Activated naive CD4-positive, alpha-beta T cell treated with anti-CD3 and anti-CD28 coated beads, Interleukin-2, amount 50 U/mL, for 16 hours (primary cell): ENCODE results near the gene NIPAL3.
A peak's percentile ranks its signal among the peaks of the same experiment; 100 is the strongest.
"Not testable (repeated sequence)": the region's sequence is repeated elsewhere in the genome, so short reads cannot be mapped to it uniquely, and the experiment has no call there.

Source experiments
- DNase-seq: peaks from one replicate; pipeline ENCODE4 v3.0.0-alpha.2; 2020

The NIPAL3 gene

GRCh38 chr1:24493785-24494184, 78.2 kb downstream of the NIPAL3 start:
- no peak for DNase-seq

- DNase-seq, result no peak
Measured at GRCh38 chr1:24498589-24498988, 83.0 kb downstream of the NIPAL3 start.

- no peak for DNase-seq
Measured at GRCh38 chr1:24500448-24501048, 84.9 kb downstream of the NIPAL3 start.

GRCh38 chr1:24501371-24502064, 85.9 kb downstream of the NIPAL3 start:
- no peak for DNase-seq

- DNase-seq, result peak; percentile 74
Measured at GRCh38 chr1:24502065-24502708, 86.6 kb downstream of the NIPAL3 start.

- DNase-seq, result peak; percentile 93
Measured at GRCh38 chr1:24502709-24503058, 87.1 kb downstream of the NIPAL3 start, which contains the start of gene RCAN3. Gene RCAN3 (plus strand): TSS chr1:24502836. CDS start chr1:24514373, 11,537 bp downstream.

GRCh38 chr1:24503059-24503751, 87.6 kb downstream of the NIPAL3 start:
- DNase-seq, result peak; percentile 28

- no peak for DNase-seq
Measured at GRCh38 chr1:24503870-24504523, 88.4 kb downstream of the NIPAL3 start.

GRCh38 chr1:24504560-24504959, 89.0 kb downstream of the NIPAL3 start:
- DNase-seq, result no peak

- DNase-seq, result no peak
Measured at GRCh38 chr1:24505816-24506215, 90.2 kb downstream of the NIPAL3 start.

- DNase-seq, result no peak
Measured at GRCh38 chr1:24506691-24507381, 91.2 kb downstream of the NIPAL3 start.

- DNase-seq, result no peak
Measured at GRCh38 chr1:24507405-24507804, 91.8 kb downstream of the NIPAL3 start.

GRCh38 chr1:24508911-24509310, 93.3 kb downstream of the NIPAL3 start:
- no peak for DNase-seq

GRCh38 chr1:24513706-24514105, 98.1 kb downstream of the NIPAL3 start:
- DNase-seq, result no peak

GRCh38 chr1:24514946-24515345, 99.3 kb downstream of the NIPAL3 start:
- no peak for DNase-seq

GRCh38 chr1:24515671-24516209, 100.1 kb downstream of the NIPAL3 start:
- DNase-seq, result not testable (repeated sequence)

GRCh38 chr1:24516506-24516905, 100.9 kb downstream of the NIPAL3 start:
- DNase-seq, result no peak

- DNase-seq, result no peak
Measured at GRCh38 chr1:24517898-24518297, 102.3 kb downstream of the NIPAL3 start.

- DNase-seq, result not testable (repeated sequence)
Measured at GRCh38 chr1:24520282-24520681, 104.7 kb downstream of the NIPAL3 start.
